Muscle of leg (tissue), 11 donors: ENCODE measurements around the gene HPX. TPM values are rescaled to one million over a fixed set of nuclear protein-coding genes. Genes with fewer than 3 reads are reported as not detected.
A peak's percentile ranks its signal among the peaks of the same experiment; 100 is the strongest.

Experiments used
- DNase-seq: peaks from one replicate; pipeline ENCODE4 v3.0.0; 2013
- H3K27ac ChIP-seq: one replicate; pipeline ENCODE4 v1.5.1; 2013; ENCODE audit warnings: mild to moderate bottlenecking, low read length, control low read depth
- H3K27me3 ChIP-seq: one replicate; pipeline ENCODE4 v1.6.1; 2013; ENCODE audit warnings: low read length; ENCODE audit not compliant: control insufficient read depth, insufficient read depth
- H3K36me3 ChIP-seq: one replicate; pipeline ENCODE4 v1.6.1; 2013; ENCODE audit warnings: low read length; ENCODE audit not compliant: control insufficient read depth, insufficient read depth
- H3K4me1 ChIP-seq: one replicate; pipeline ENCODE4 v1.6.1; 2013; ENCODE audit warnings: low read length; ENCODE audit not compliant: control insufficient read depth, insufficient read depth
- H3K4me3 ChIP-seq: one replicate; pipeline ENCODE4 v1.5.1; 2013; ENCODE audit warnings: low read length, control low read depth
- H3K9me3 ChIP-seq: replicated peaks from 2 replicates; pipeline ENCODE4 v1.6.1; 2013; ENCODE audit warnings: low read depth, low read length; ENCODE audit not compliant: control insufficient read depth
- WGBS: methylation state at CpG from one replicate; pipeline ENCODE4 v1.1.5; 2013; ENCODE audit warnings: missing lambda C conversion rate; ENCODE audit not compliant: insufficient coverage; 5-methylcytosine and 5-hydroxymethylcytosine counted together
- polyA plus RNA-seq, 8 donors: library from polyadenylated mRNA; unstranded; fragments of 120-200 nt; gene quantifications; one replicate each; pipeline versions ENCODE4 v1.2.1 to v1.2.3, GENCODE V29; 2013; ENCODE audit warnings: inconsistent platforms in 1 of 8, low replicate concordance in 1 of 8; ENCODE audit not compliant: insufficient read length in 8 of 8, insufficient read depth in 1 of 8
- total RNA-seq: library from RNA; stranded (reverse); fragments of 120-200 nt; gene quantifications from one replicate; pipeline ENCODE4 v1.2.4, GENCODE V29; 2013

Gene HPX
- total and polyA plus RNA-seq, 9 donors: 0.88 to 3.9 (median 2.7) TPM

DNA sequence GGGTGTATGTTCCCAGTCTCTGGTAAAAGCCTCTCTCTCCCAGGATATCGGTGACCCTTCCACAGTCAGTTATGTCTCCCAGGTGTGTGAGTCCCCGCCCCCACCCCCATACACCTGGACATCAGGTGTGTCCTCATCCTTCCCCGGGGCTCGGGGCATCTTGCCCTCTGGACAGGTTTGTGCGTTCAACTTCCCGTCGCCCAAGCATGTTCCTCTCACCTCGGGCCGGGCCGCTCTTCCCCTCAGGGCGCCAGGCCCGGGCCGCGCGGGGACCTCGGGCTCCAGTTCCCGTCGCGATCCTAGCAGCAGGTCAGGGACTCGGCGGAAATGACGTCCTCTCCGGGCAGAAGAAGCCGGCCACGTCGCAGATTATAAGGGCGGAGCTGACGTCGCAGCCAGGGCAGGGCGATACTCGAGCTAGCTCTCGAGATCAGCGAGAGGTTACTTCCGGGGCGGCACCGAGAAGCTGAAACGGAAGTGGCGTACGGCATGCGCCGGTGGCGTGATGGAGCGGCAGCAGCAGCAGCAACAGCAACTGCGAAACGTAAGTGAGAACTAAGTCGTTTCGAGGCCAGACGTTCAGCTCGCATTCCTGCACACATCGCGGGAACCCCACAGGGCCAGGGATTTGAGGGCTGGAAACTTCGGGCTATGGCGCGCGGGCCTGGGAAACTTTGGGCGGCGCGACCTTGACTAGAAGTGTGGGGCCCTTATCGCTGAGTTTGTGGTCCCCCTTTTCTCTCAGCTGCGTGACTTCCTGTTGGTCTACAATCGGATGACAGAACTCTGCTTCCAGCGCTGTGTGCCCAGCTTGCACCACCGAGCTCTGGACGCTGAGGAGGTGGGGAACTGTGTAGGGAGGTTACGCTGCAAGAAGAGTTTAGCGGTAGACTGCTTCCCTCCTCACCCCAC lies 40.5 kb upstream of the HPX start, which contains the start of the genes ARFIP2 and TIMM10B:
ARFIP2 (minus strand) TSS at position 320 of the 912 bp plus-strand sequence. CDS start 910 bp downstream, outside the sequence.
TIMM10B (plus strand) TSS at position 490 of the 912 bp plus-strand sequence; CDS start at position 506, 16 bp downstream.
- Histone ChIP-seq H3K36me3 (peaks cover 69% of the 10 kb centered on the region), H3K9me3 (no peaks in the 10 kb centered on the region), H3K27ac (peak within 1 kb of the TSS; percentile 99), H3K4me1 (peaks cover 20% of the 10 kb centered on the region), H3K4me3 (peak within 1 kb of the TSS; percentile 94), H3K27me3 (no peaks in the 10 kb centered on the region)
- WGBS: under 1% methylated on average over 53 of the region's 66 CpGs
- peak; percentile 99 for DNase-seq

DNA sequence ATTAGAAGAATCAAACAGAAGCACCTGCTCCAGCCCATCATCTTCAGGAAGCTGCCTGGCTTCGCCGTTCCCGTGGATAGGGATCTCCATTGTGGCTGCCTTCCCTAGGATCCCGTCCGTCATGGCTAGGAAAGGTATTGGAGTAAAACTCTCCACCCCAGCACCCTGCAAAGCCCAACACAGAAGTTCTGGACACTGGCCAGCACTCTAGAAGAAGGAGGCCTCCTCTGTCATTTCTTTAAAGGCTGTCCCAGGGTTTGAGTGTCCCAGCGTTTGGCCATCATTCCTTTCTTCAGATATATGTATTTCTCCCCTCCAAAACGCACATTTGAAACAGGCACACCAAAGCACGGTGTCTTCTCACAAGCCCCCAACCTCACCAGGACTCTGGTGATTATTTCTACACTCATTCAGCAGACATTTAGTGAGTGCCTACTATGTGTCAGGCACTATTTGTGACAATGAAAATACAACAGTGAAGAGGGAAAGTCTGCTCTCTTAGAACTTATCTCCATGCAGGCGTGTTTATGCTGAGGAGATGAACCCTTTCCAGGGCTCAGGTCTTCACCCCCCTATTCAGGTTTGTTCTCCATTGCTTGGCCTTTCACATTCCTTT lies 39.6 kb upstream of the HPX start:
- no peaks in the 10 kb centered on the region for H3K27me3 ChIP-seq
- 27% methylated on average over 5 of the region's 9 CpGs for WGBS

GRCh38 chr11:6476571-6476970 lies 35.8 kb upstream of the HPX start:
- Histone ChIP-seq H3K4me1 (peaks cover 28% of the 10 kb centered on the region), H3K27me3 (no peaks in the 10 kb centered on the region), H3K9me3 (no peaks in the 10 kb centered on the region), H3K4me3 (no peak overlapping the region), H3K27ac (no peak overlapping the region), H3K36me3 (peaks cover 37% of the 10 kb centered on the region)
- WGBS: 94% methylated on average over 2 of the region's 4 CpGs
- DNase-seq: no peak

More for the DNA sequence above, 39.6 kb upstream of the HPX start:
- peaks cover 67% of the 10 kb centered on the region for H3K36me3 ChIP-seq
- DNase-seq: peak; percentile 65
- H3K4me1 ChIP-seq: peaks cover 20% of the 10 kb centered on the region
- no peaks in the 10 kb centered on the region for H3K9me3 ChIP-seq
- peak overlapping the region; percentile 99 for H3K27ac ChIP-seq
- peak overlapping the region; percentile 94 for H3K4me3 ChIP-seq

GRCh38 chr11:6475936-6476335 lies 35.1 kb upstream of the HPX start:
- Histone ChIP-seq H3K9me3 (no peaks in the 10 kb centered on the region), H3K4me1 (peaks cover 28% of the 10 kb centered on the region), H3K27me3 (no peaks in the 10 kb centered on the region), H3K36me3 (peaks cover 37% of the 10 kb centered on the region), H3K4me3 (no peak overlapping the region), H3K27ac (no peak overlapping the region)
- DNase-seq: no peak
- 63% methylated on average over 3 of the region's 5 CpGs for WGBS

- peak overlapping the region; percentile 92 for H3K27ac ChIP-seq
- H3K4me3 ChIP-seq: no peak overlapping the region
Measured at GRCh38 chr11:6474806-6475500, 34.2 kb upstream of the HPX start.

DNA sequence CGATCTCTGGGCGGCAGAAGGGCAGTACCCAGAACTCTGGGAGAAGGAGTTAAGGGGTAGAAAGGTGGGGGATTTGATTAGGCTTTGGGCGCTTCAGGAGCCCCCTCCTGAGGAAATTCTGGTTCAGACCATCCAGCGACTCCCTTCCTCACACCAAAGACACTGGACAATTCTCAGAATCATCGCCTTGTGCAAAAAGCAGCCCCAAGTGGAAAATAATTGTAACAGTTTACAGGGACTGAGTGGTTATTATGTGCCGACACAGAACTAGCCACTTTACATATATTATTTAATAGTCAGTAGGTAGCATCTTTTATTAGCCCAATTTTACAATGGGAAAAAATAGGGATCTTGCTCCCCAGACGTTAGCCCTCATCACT lies 33.6 kb upstream of the HPX start:
- no peak for DNase-seq
- Histone ChIP-seq H3K27ac (peak overlapping the region; percentile 92), H3K4me3 (peak overlapping the region; percentile 74), H3K9me3 (no peaks in the 10 kb centered on the region), H3K4me1 (peaks cover 21% of the 10 kb centered on the region), H3K36me3 (peaks cover 30% of the 10 kb centered on the region), H3K27me3 (no peaks in the 10 kb centered on the region)
- WGBS: 0% methylated on average over 1 of the region's 7 CpGs

More at GRCh38 chr11:6474806-6475500, 34.2 kb upstream of the HPX start:
- peak; percentile 29 for DNase-seq
- Histone ChIP-seq H3K4me1 (peaks cover 20% of the 10 kb centered on the region), H3K27me3 (no peaks in the 10 kb centered on the region), H3K9me3 (no peaks in the 10 kb centered on the region), H3K36me3 (peaks cover 36% of the 10 kb centered on the region)
- WGBS: 58% methylated on average over 3 of the region's 3 CpGs

- peak within 1 kb of the TSS; percentile 93 for H3K4me3 ChIP-seq
- WGBS: under 1% methylated on average over 62 of the region's 87 CpGs
- peak; percentile 95 for DNase-seq
- peak within 1 kb of the TSS; percentile 92 for H3K27ac ChIP-seq
- peaks cover 26% of the 10 kb centered on the region for H3K4me1 ChIP-seq
- peaks cover 24% of the 10 kb centered on the region for H3K36me3 ChIP-seq
- H3K9me3 ChIP-seq: no peaks in the 10 kb centered on the region
- H3K27me3 ChIP-seq: no peaks in the 10 kb centered on the region
Measured at GRCh38 chr11:6473451-6474412, 32.9 kb upstream of the HPX start, which contains the start of gene TRIM3. Gene TRIM3 (minus strand): TSS chr11:6473941. CDS start chr11:6465695, 8,246 bp downstream.

GRCh38 chr11:6472934-6473333 lies 32.1 kb upstream of the HPX start:
- no peak for DNase-seq
- no CpG with 5 or more reads among the region's 1 CpG for WGBS
- Histone ChIP-seq H3K27me3 (no peaks in the 10 kb centered on the region), H3K9me3 (no peaks in the 10 kb centered on the region), H3K4me1 (peaks cover 26% of the 10 kb centered on the region), H3K27ac (no peak overlapping the region), H3K4me3 (peak overlapping the region; percentile 93), H3K36me3 (peaks cover 16% of the 10 kb centered on the region)

GRCh38 chr11:6469599-6469998 lies 28.8 kb upstream of the HPX start:
- no peaks in the 10 kb centered on the region for H3K9me3 ChIP-seq
- peak overlapping the region; percentile 63 for H3K27ac ChIP-seq
- H3K36me3 ChIP-seq: peaks cover 14% of the 10 kb centered on the region
- H3K27me3 ChIP-seq: no peaks in the 10 kb centered on the region
- no peak overlapping the region for H3K4me3 ChIP-seq
- 100% methylated on average over 1 of the region's 1 CpG for WGBS
- H3K4me1 ChIP-seq: peaks cover 21% of the 10 kb centered on the region
- no peak for DNase-seq
